Chondrocyte (in vitro differentiated cells): ENCODE data around the gene NFIA. TPM values are rescaled to one million over a fixed set of nuclear protein-coding genes. Genes with fewer than 3 reads are reported as not detected.

Experiments
- DNase-seq: peaks from one replicate; pipeline ENCODE4 v3.0.0; 2021; ENCODE audit warnings: mixed read lengths, low spot score
- H3K27ac Mint-ChIP-seq: one replicate; pipeline ENCODE4 v1.8.0; 2021; ENCODE audit warnings: mild to moderate bottlenecking, moderate library complexity, mixed read lengths; ENCODE audit not compliant: unreplicated experiment
- H3K27me3 Mint-ChIP-seq: 2 replicates; pipeline ENCODE4 v1.8.0; 2021; ENCODE audit warnings: low read depth, mixed read lengths
- H3K36me3 Mint-ChIP-seq: 2 replicates; pipeline ENCODE4 v1.8.0; 2021; ENCODE audit warnings: low read depth, mixed read lengths
- H3K4me1 Mint-ChIP-seq: 2 replicates; pipeline ENCODE4 v1.8.0; 2021; ENCODE audit warnings: low read depth, mild to moderate bottlenecking, mixed read lengths
- H3K4me3 Mint-ChIP-seq: one replicate; pipeline ENCODE4 v1.8.0; 2021; ENCODE audit warnings: mild to moderate bottlenecking, moderate library complexity, mixed read lengths; ENCODE audit not compliant: unreplicated experiment
- H3K9me3 Mint-ChIP-seq: 2 replicates; pipeline ENCODE4 v1.8.0; 2021; ENCODE audit warnings: low read depth, mixed read lengths
- total RNA-seq: library from RNA; stranded (reverse); gene quantifications from 3 replicates; pipeline ENCODE4 v1.2.1, GENCODE V29; 2021
- TF ChIP-seq, protein P1 (sequence below): fragments of 200-600 bp; sonication (generic); IDR thresholded peaks from 2 replicates; pipeline ENCODE4 v1.5.0; 2021; ENCODE audit warnings: antibody characterized with exemption, mild to moderate bottlenecking, moderate library complexity

NFIA gene
- total RNA-seq, 1 donor from 2014 or later = 43.0 TPM

GRCh38 chr1:61079898-61080336, 2.4 kb upstream of the NFIA start:
- H3K27me3 Mint-ChIP-seq = no peaks in the 10 kb centered on the region
- no peaks in the 10 kb centered on the region for H3K9me3 Mint-ChIP-seq
- peak overlapping the region; percentile 75 for H3K4me3 Mint-ChIP-seq
- H3K36me3 Mint-ChIP-seq = peaks cover 2% of the 10 kb centered on the region
- no peak for DNase-seq
- H3K4me1 Mint-ChIP-seq = peaks cover 62% of the 10 kb centered on the region
- peak overlapping the region; percentile 94 for H3K27ac Mint-ChIP-seq
- TF ChIP-seq, protein P1, sequence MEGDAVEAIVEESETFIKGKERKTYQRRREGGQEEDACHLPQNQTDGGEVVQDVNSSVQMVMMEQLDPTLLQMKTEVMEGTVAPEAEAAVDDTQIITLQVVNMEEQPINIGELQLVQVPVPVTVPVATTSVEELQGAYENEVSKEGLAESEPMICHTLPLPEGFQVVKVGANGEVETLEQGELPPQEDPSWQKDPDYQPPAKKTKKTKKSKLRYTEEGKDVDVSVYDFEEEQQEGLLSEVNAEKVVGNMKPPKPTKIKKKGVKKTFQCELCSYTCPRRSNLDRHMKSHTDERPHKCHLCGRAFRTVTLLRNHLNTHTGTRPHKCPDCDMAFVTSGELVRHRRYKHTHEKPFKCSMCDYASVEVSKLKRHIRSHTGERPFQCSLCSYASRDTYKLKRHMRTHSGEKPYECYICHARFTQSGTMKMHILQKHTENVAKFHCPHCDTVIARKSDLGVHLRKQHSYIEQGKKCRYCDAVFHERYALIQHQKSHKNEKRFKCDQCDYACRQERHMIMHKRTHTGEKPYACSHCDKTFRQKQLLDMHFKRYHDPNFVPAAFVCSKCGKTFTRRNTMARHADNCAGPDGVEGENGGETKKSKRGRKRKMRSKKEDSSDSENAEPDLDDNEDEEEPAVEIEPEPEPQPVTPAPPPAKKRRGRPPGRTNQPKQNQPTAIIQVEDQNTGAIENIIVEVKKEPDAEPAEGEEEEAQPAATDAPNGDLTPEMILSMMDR = peak; percentile 70

DNA sequence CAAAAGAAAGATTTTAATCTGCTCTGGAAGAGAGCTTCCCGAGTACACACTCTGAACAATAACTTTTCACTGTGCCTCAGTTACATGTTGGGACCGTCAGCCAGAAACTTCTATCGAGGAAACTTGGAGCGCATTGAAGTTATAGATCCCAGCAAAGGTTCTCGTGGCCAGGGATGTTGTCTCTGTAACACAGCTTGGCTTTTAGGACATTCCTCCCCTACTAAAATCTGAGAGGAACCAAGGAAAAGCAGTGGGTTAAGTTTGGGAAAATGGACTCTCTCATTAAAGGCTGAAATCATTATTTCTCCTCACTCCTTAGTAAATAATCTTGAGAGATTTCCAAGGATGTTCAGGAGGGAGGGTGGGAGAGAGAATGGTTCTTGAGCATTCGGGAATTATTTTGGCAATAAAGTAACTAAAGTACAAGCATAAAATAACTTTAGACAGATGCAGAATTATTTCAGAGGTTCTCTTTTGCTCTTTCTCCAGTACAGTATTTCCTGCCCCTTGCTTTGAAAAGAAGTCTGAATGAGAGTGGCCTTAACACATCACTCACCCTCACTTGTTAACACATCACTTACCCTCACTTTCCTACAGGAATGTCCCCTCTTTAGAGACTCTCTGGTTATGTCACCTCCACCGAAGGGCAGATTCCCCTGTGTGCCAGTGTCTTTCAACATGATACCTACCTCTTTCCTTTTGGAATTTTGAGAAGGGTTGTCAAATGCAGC, 1.8 kb upstream of the NFIA start:
- TF ChIP-seq, protein P1 = no peak
- Mint-ChIP-seq H3K4me1 (peaks cover 69% of the 10 kb centered on the region), H3K27ac (peak overlapping the region; percentile 94), H3K27me3 (no peaks in the 10 kb centered on the region), H3K36me3 (peaks cover 2% of the 10 kb centered on the region), H3K4me3 (peak overlapping the region; percentile 75), H3K9me3 (no peaks in the 10 kb centered on the region)
- DNase-seq = no peak

- DNase-seq = no peak
- H3K4me1 Mint-ChIP-seq = peaks cover 73% of the 10 kb centered on the region
- TF ChIP-seq, protein P1 = no peak
- H3K9me3 Mint-ChIP-seq = no peaks in the 10 kb centered on the region
- H3K27me3 Mint-ChIP-seq = no peaks in the 10 kb centered on the region
- H3K36me3 Mint-ChIP-seq = peaks cover 2% of the 10 kb centered on the region
- peak overlapping the region; percentile 75 for H3K4me3 Mint-ChIP-seq
- H3K27ac Mint-ChIP-seq = peak overlapping the region; percentile 94
Measured at GRCh38 chr1:61081144-61081685, 1.1 kb upstream of the NFIA start.

GRCh38 chr1:61081686-61082310, 563 bp upstream of the NFIA start:
- DNase-seq = no peak
- TF ChIP-seq, protein P1 = no peak
- Mint-ChIP-seq H3K27ac (peak overlapping the region; percentile 83), H3K4me3 (peak overlapping the region; percentile 75), H3K27me3 (no peaks in the 10 kb centered on the region), H3K9me3 (no peaks in the 10 kb centered on the region), H3K36me3 (peaks cover 2% of the 10 kb centered on the region), H3K4me1 (peaks cover 73% of the 10 kb centered on the region)

DNA sequence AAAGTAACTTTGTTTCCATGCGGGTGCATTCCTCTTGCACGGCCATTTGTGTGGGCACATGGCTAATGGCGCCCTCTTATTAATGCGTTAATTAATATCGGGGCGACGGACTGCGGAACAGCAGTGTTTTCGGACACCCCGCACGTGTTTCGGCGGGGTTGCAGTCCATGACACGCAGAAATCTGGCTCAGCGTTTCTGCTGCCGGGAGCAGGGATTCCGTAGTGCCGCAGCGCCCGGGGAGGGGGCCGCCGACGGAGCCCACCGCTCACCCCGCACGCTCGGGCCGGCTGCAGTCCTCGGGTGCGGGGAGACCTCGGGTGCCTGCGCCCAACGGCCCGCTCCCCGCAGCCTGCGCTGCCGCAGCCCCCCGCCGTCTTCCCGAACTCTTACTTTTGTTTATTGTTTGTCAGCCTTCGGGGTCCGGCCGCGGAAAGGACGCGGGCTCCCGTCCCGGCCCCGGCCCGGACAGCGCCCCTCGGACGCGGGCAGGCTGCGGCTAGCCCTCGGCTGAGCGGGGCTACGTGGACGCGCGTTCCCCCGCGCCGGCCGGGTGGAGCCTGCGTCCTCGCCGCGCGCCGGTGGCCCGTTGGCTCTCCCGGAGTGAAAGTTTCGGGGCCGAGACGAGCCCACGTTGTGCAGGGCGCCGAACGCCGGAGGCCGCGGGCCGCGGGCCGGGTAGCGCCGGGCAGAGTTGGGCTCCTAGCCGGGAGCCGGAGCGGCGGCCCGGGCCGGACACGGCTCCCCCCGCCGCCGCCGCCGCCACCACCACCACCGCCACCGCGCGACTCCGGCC, 849 bp downstream of the NFIA start:
- TF ChIP-seq, protein P1 = no peak
- peaks cover 5% of the 10 kb centered on the region for H3K36me3 Mint-ChIP-seq
- H3K4me1 Mint-ChIP-seq = peaks cover 77% of the 10 kb centered on the region
- no peaks in the 10 kb centered on the region for H3K9me3 Mint-ChIP-seq
- H3K4me3 Mint-ChIP-seq = peak overlapping the region; percentile 92
- peak; percentile 66 for DNase-seq
- H3K27me3 Mint-ChIP-seq = no peaks in the 10 kb centered on the region
- peak overlapping the region; percentile 98 for H3K27ac Mint-ChIP-seq
